Measurements from ENCODE around the gene SRMS. TPM values are rescaled to one million over a fixed set of nuclear protein-coding genes. Genes with fewer than 3 reads are reported as not detected.

The SRMS gene
- total and polyA plus RNA-seq, 2 of the 13 experiments (the other 11 are each of a cell fraction or from before 2014, with no cell fraction given), result not detected

GRCh38 chr20:63577317-63577894 is 29.9 kb upstream of the SRMS start (continued):
- TF ChIP-seq SNAPC4 (CRISPR knock-in tag; IDR thresholded peaks at IDR 0.05), result no peak
- TF ChIP-seq HES4 (CRISPR knock-in tag; IDR thresholded peaks at IDR 0.05; ENCODE audit: borderline replicate concordance), result peak; percentile 42; the same call in 1 of the 2 replicates
- TF ChIP-seq ZBED4 (CRISPR knock-in tag; IDR thresholded peaks at IDR 0.05; ENCODE audit: borderline replicate concordance), result 0 out of 2 replicates have a peak, but pooled peaks have one; percentile 30
- TF ChIP-seq ZSCAN25 (CRISPR knock-in tag; IDR thresholded peaks at IDR 0.05), result no peak
- TF ChIP-seq PBX2 (CRISPR knock-in tag; IDR thresholded peaks at IDR 0.05), result peak; percentile 17; the same call in 1 of the 2 replicates
- TF ChIP-seq TFAP4 (IDR thresholded peaks at IDR 0.05; ENCODE audit: borderline replicate concordance, low read depth), result no peak
- TF ChIP-seq NCOA2 (CRISPR knock-in tag; IDR thresholded peaks at IDR 0.05), result peak; percentile 29; the same call in 1 of the 2 replicates
- no peak for TF ChIP-seq ATF4 (CRISPR knock-in tag; IDR thresholded peaks at IDR 0.05)
- no peak for TF ChIP-seq ATF7 (IDR thresholded peaks at IDR 0.05)
- no peak for TF ChIP-seq ATF7 (CRISPR knock-in tag; IDR thresholded peaks at IDR 0.05)
- TF ChIP-seq HBP1 (CRISPR knock-in tag; IDR thresholded peaks at IDR 0.05; ENCODE audit: low read depth), result peak; percentile 60; the same call in 1 of the 2 replicates
- TF ChIP-seq SP140L (CRISPR knock-in tag; IDR thresholded peaks at IDR 0.05; ENCODE audit: borderline replicate concordance), result no peak
- TF ChIP-seq CSRNP1 (CRISPR knock-in tag; IDR thresholded peaks at IDR 0.05), result peak; percentile 53; the same call in 1 of the 2 replicates
